Prostate gland (tissue), 2 donors: Measurements from ENCODE around the gene FAM13B. TPM values are rescaled to one million over a fixed set of nuclear protein-coding genes. Genes with fewer than 3 reads are reported as not detected.

Source experiments
- DNase-seq: peaks from one replicate; pipeline ENCODE4 v3.0.0-alpha.2; 2019; ENCODE audit warnings: low spot score
- H3K27ac ChIP-seq, 2 donors: fragments of 200-600 bp; sonication (generic); 2 replicates each; pipeline ENCODE4 v1.5.1; 2017 to 2019
- H3K27me3 ChIP-seq: fragments of 200-600 bp; sonication (generic); replicated peaks from 2 replicates; pipeline ENCODE4 v1.5.1; 2019; ENCODE audit not compliant: insufficient read depth
- H3K36me3 ChIP-seq, 2 donors: fragments of 200-600 bp; sonication (generic); 1 replicate in 1 of 2; 2 replicates in 1 of 2; pipeline versions ENCODE4 v1.5.1 to v1.8.1; 2017 to 2019
- H3K4me1 ChIP-seq: fragments of 200-600 bp; sonication (generic); replicated peaks from 2 replicates; pipeline ENCODE4 v1.5.1; 2019
- H3K4me3 ChIP-seq, 2 donors: fragments of 200-600 bp; sonication (generic); 2 replicates each; pipeline ENCODE4 v1.5.1; 2017 to 2019
- H3K9me3 ChIP-seq: fragments of 200-600 bp; sonication (generic); 2 replicates; pipeline ENCODE4 v1.5.1; 2017
- POLR2A ChIP-seq: fragments of 450-650 bp; IDR thresholded peaks from one replicate; pipeline ENCODE4 v1.6.1; 2016; ENCODE audit warnings: antibody characterized with exemption, mild to moderate bottlenecking
- POLR2AphosphoS5 ChIP-seq: sonication (generic); formaldehyde crosslinking; IDR thresholded peaks from one replicate; pipeline ENCODE4 v1.6.1; 2017; ENCODE audit warnings: antibody characterized with exemption
- WGBS: methylation state at CpG from one replicate; pipeline ENCODE4 v1.1.5; 2018; 5-methylcytosine and 5-hydroxymethylcytosine counted together
- intact Hi-C: fragments of 100-400 bp; cut with DNase I; formaldehyde crosslinking; loops from one replicate; pipeline ENCODE4 v1.14.2; 2022
- total RNA-seq, 2 donors: library from RNA; depleted of rRNA; stranded (reverse); fragments of >200 nt; gene quantifications; one replicate each; pipeline ENCODE4 v1.1.0, GENCODE V29; 2016
- TF ChIP-seq, protein P1 (sequence below), 4 experiments: fragments of 200-600 bp in 2 of 4; fragments of 450-650 bp in 2 of 4; sonication (generic) in 2 of 4; IDR thresholded peaks; 1 replicate in 3 of 4; 2 replicates in 1 of 4; pipeline ENCODE4 v1.5.1; 2016 to 2019; ENCODE audit warnings: antibody characterized with exemption in 4 of 4, mild to moderate bottlenecking in 2 of 4, moderate library complexity in 2 of 4

FAM13B gene
- total RNA-seq, 2 donors from 2014 or later = 34.4 to 107 TPM

DNA sequence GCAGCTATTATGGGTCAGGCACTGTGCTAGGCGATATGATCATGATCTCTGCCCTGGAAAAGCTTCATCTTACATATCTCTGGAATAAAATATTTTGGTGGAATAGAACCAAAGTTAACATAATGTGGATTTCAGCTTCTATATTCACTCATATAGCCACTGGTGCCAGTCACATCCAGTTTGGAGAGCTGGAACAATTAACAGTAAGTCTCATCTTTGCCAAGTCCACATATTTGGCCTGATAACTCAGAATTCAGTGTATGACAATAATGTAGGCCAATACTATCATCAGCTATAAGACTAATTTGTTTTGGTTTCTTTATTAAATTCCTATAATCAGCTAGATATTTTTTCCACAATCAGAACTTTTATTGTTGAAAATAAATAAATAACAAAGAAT lies 5.9 kb upstream of the FAM13B start:
- Histone ChIP-seq H3K4me3 (no peak overlapping the region), H3K27me3 (no peaks in the 10 kb centered on the region), H3K36me3 (no peaks in the 10 kb centered on the region), H3K27ac (no peak overlapping the region), H3K4me1 (no peaks in the 10 kb centered on the region), H3K9me3 (no peaks in the 10 kb centered on the region)
- intact Hi-C loops = no loop called here
- TF ChIP-seq, protein P1, sequence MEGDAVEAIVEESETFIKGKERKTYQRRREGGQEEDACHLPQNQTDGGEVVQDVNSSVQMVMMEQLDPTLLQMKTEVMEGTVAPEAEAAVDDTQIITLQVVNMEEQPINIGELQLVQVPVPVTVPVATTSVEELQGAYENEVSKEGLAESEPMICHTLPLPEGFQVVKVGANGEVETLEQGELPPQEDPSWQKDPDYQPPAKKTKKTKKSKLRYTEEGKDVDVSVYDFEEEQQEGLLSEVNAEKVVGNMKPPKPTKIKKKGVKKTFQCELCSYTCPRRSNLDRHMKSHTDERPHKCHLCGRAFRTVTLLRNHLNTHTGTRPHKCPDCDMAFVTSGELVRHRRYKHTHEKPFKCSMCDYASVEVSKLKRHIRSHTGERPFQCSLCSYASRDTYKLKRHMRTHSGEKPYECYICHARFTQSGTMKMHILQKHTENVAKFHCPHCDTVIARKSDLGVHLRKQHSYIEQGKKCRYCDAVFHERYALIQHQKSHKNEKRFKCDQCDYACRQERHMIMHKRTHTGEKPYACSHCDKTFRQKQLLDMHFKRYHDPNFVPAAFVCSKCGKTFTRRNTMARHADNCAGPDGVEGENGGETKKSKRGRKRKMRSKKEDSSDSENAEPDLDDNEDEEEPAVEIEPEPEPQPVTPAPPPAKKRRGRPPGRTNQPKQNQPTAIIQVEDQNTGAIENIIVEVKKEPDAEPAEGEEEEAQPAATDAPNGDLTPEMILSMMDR (IDR thresholded peaks at IDR 0.05) = no peak
- TF ChIP-seq POLR2AphosphoS5 (no peak), POLR2A (no peak)
- no peak for DNase-seq
- WGBS = 65% methylated on average over 1 of the region's 1 CpG

DNA sequence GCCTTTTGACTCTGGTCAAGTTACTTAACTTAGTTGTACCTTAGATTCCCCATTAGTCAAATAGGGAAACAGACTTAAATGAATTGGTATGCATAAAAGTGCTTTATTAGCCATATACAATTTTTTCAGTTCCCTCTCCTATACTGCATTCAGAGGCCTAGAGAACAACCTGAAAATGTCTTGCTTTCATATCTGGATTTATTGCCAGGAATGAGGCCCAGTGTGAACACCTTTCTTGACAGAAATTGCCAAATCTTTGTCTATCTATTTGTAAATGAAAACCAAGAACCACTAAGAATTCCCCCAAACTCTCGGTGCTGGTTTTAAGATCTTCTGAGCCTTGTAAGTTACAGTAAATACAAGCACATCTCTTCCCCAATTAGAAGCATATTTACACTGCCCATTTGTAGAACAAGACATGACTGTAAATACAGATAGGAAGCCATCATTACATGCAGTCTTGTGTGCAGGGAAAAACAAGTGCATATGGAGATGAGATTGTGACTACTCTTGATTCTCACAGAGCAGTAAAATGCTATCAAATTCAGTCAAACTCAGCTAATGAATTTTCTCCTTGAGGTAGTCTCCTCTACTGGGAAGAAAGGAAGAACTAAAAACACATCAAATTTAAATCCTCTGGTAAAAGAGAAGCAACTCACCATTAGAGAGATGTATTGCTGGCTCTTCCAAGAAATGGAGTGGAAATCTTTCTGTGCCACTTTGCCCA lies 5.2 kb upstream of the FAM13B start:
- Histone ChIP-seq H3K4me3 (no peak overlapping the region), H3K9me3 (no peaks in the 10 kb centered on the region), H3K27me3 (no peaks in the 10 kb centered on the region), H3K27ac (no peak overlapping the region), H3K36me3 (no peaks in the 10 kb centered on the region), H3K4me1 (no peaks in the 10 kb centered on the region)
- TF ChIP-seq POLR2A = no peak
- TF ChIP-seq, protein P1 (IDR thresholded peaks at IDR 0.05) = no peak
- no peak for TF ChIP-seq POLR2AphosphoS5
- intact Hi-C loops = loop anchor here (2.0 kb wide), 2 partner anchors 31 to 95 kb away; no protein-coding TSS in a partner anchor
- 63% methylated on average over 1 of the region's 1 CpG for WGBS
- no peak for DNase-seq

DNA sequence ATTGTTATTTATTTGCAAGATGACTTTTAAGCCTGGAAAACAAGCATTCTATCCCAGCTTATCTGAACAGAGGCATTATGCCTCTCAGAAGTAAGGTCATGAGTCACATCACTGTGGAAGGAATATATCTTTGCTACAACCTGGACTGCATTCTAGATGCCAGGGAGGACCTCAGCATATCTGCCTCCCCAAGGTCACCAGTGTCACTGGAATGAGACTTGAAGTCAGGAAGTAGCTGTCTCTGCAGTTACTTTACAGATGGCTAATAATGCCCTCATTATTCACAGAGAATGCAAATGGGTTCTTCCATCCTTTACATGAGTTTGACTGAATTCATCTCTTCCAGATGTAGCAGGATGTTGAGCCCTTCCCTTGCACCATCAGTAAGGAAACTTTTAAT lies 4.4 kb upstream of the FAM13B start:
- DNase-seq = no peak
- no peak overlapping the region for H3K27ac ChIP-seq
- no peak for TF ChIP-seq POLR2AphosphoS5
- TF ChIP-seq POLR2A = no peak
- TF ChIP-seq, protein P1 (IDR thresholded peaks at IDR 0.05) = no peak

DNA sequence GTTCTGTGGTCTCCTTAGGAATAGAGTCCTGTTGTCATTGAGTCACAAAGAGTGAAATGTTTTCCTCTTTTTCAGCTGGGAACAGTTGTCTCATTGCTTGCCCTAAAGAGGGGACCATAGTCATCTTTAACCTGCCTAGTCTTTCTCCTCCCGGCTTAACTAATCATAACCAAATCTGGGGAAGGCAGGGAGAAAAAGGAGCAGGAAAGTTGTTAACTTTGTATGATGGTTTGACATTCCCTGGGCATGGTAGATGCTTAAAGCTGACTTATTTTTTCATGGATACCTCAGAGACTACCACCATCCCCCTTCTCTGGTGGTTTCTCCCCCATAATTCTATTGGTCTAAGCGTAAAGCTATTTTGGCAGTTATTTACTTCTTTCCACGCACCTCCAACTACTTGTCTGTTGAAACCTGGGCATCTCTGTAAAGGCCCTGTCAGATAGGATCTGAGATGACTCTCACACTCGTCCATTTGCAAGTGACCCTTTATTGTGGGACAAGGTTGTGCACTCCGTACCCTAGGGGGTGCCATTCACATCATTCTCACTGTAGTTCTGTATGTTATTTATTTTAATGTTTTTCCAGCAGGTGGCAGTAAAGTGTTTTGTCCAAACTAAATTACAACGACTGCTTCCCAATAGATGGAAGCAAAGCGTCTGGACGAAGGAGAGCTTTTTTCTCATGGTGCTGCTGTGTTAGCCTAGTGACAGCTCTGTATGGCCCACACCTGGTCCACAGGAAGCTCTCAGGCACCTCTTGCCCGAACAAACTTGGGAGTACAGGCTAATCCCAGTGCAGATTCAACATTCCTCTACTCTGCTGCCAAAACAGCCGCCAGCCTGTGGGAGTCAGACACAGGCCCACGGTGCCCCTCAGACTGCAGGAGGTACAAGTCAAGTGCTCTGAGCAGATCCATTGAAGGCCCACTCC lies 3.0 kb upstream of the FAM13B start:
- WGBS = 29% methylated on average over 11 of the region's 11 CpGs
- intact Hi-C loops = loop anchor here (2.0 kb wide), 2 partner anchors 33 to 97 kb away; no protein-coding TSS in a partner anchor
- TF ChIP-seq, protein P1 (IDR thresholded peaks at IDR 0.05) = peak; percentile 50 to 85 (median 81)
- TF ChIP-seq POLR2AphosphoS5 (peak; percentile 67), POLR2A (no peak)
- Histone ChIP-seq H3K4me1 (no peaks in the 10 kb centered on the region), H3K27me3 (no peaks in the 10 kb centered on the region), H3K27ac (no peak overlapping the region), H3K4me3 (no peak overlapping the region), H3K36me3 (no peaks in the 10 kb centered on the region), H3K9me3 (no peaks in the 10 kb centered on the region)
- peak; percentile 15 for DNase-seq

More for the DNA sequence above, 4.4 kb upstream of the FAM13B start:
- H3K27me3 ChIP-seq = no peaks in the 10 kb centered on the region
- intact Hi-C loops = loop anchor here (2.0 kb wide), 2 partner anchors 32 to 96 kb away; no protein-coding TSS in a partner anchor
- H3K4me1 ChIP-seq = no peaks in the 10 kb centered on the region
- no peaks in the 10 kb centered on the region for H3K9me3 ChIP-seq
- H3K4me3 ChIP-seq = no peak overlapping the region
- H3K36me3 ChIP-seq = no peaks in the 10 kb centered on the region
